OCI-LY3 (cell line): ENCODE results near the gene KLHL25.

Experiments
- CTCF ChIP-seq: fragments of 200-600, 300-600 bp; sonication (generic); IDR thresholded peaks from 2 replicates; pipeline ENCODE4 v1.5.1; 2014; ENCODE audit warnings: antibody characterized with exemption, low read length, low read depth
- EZH2phosphoT487 ChIP-seq: fragments of 200-600 bp; shearing (Covaris generic); IDR thresholded peaks from 2 replicates; pipeline ENCODE4 v1.6.1; 2018; ENCODE audit warnings: antibody characterized with exemption, mixed run types, low read depth

GRCh38 chr15:85749261-85750151 lies 45.2 kb downstream of the KLHL25 start:
- TF ChIP-seq CTCF (no peak), EZH2phosphoT487 (no peak)
